Natural killer cell (primary cell): ENCODE measurements around the gene PRKN. TPM values are rescaled to one million over a fixed set of nuclear protein-coding genes. Genes with fewer than 3 reads are reported as not detected.

Experiments
- ATAC-seq, 3 donors: fragments of 150-1000 bp in 2 of 3; fragments of 200-7000 bp in 1 of 3; cut with Tn5 transposase; 1 replicate in 1 of 3; 2 replicates in 2 of 3; pipeline ENCODE4 v1.10.0; 2021; ENCODE audit warnings: mild to moderate bottlenecking in 2 of 3, moderate library complexity in 2 of 3
- DNase-seq, 2 donors: peaks; one replicate each; pipeline versions ENCODE4 v3.0.0 to v3.0.0-alpha.2; 2013 to 2021; ENCODE audit warnings: mixed read lengths in 1 of 2
- H3K27ac ChIP-seq: one replicate; pipeline ENCODE4 v1.5.1; 2013; ENCODE audit warnings: mild to moderate bottlenecking, low read length
- H3K27me3 ChIP-seq: one replicate; pipeline ENCODE4 v1.6.1; 2013; ENCODE audit warnings: low read length; ENCODE audit not compliant: control insufficient read depth, insufficient read depth
- H3K36me3 ChIP-seq: one replicate; pipeline ENCODE4 v1.6.1; 2013; ENCODE audit warnings: low read length; ENCODE audit not compliant: control insufficient read depth, insufficient read depth
- H3K4me1 ChIP-seq: one replicate; pipeline ENCODE4 v1.6.1; 2013; ENCODE audit warnings: low read length; ENCODE audit not compliant: control insufficient read depth, insufficient read depth
- H3K4me3 ChIP-seq: one replicate; pipeline ENCODE4 v1.5.1; 2013; ENCODE audit warnings: low read length
- H3K9me3 ChIP-seq: one replicate; pipeline ENCODE4 v1.6.1; 2013; ENCODE audit warnings: low read length; ENCODE audit not compliant: control insufficient read depth, insufficient read depth
- H3K27ac Mint-ChIP-seq, 2 donors: one replicate each; pipeline ENCODE4 v1.8.0; 2022; ENCODE audit warnings: mild to moderate bottlenecking in 2 of 2, mixed read lengths in 2 of 2, moderate library complexity in 1 of 2
- H3K27me3 Mint-ChIP-seq, 2 donors: one replicate each; pipeline ENCODE4 v1.8.0; 2022; ENCODE audit warnings: low read depth in 2 of 2, mixed read lengths in 2 of 2
- H3K36me3 Mint-ChIP-seq: one replicate; pipeline ENCODE4 v1.8.0; 2022; ENCODE audit warnings: mixed read lengths
- H3K4me1 Mint-ChIP-seq, 2 donors: one replicate each; pipeline ENCODE4 v1.8.0; 2022; ENCODE audit warnings: mixed read lengths in 2 of 2
- H3K4me3 Mint-ChIP-seq: one replicate; pipeline ENCODE4 v1.8.0; 2022; ENCODE audit warnings: mild to moderate bottlenecking, moderate library complexity, mixed read lengths
- H3K9me3 Mint-ChIP-seq, 2 donors: one replicate each; pipeline ENCODE4 v1.8.0; 2022; ENCODE audit warnings: mixed read lengths in 2 of 2
- CTCF ChIP-seq: fragments of 200-600 bp; IDR thresholded peaks from one replicate; pipeline ENCODE4 v1.8.0; 2022; ENCODE audit warnings: antibody characterized with exemption
- WGBS: methylation state at CpG from one replicate; pipeline ENCODE4 v1.1.7; 2013; ENCODE audit warnings: missing lambda C conversion rate; ENCODE audit not compliant: insufficient coverage; 5-methylcytosine and 5-hydroxymethylcytosine counted together
- intact Hi-C: fragments of 100-400 bp; cut with micrococcal nuclease; formaldehyde crosslinking; loops from one replicate; pipeline ENCODE4 v1.14.2; 2022
- total RNA-seq, 4 donors: library from RNA; stranded (reverse); fragments of 120-200 nt in 1 of 4; gene quantifications; one replicate each; pipeline versions ENCODE4 v1.2.3 to v1.2.4, GENCODE V29; 2013 to 2022

Gene PRKN
- total RNA-seq, 3 donors from 2014 or later (not counting 1 experiment from before 2014, with no cell fraction given): 1.4 to 1.9 (median 1.9) TPM

DNA sequence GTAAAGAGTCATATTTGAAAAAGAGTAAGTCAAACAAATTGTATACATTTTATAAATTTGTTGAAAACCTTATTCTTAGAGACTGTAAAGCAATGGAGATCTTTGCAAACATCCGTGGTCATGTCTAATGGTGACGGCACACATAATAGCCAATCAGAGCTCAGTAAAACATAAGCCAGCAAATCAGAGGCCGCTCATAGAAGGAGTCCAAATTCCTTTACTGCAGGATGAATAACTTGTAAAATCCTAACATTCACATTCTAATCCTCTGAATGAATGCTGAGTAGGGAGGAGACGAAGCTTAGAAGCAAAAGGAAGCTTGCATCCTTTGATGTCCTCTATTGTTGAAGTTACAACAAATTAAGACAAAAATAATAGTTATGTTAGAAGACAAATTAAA is 401.7 kb downstream of the PRKN start:
- Histone ChIP-seq H3K9me3 (no peaks in the 10 kb centered on the region), H3K4me1 (no peaks in the 10 kb centered on the region), H3K36me3 (no peaks in the 10 kb centered on the region), H3K4me3 (no peak overlapping the region), H3K27ac (no peak overlapping the region), H3K27me3 (no peaks in the 10 kb centered on the region)
- DNase-seq (no peak), ATAC-seq (no peak)
- TF ChIP-seq CTCF: no peak
- Mint-ChIP-seq H3K27ac (no peak overlapping the region), H3K27me3 (no peaks in the 10 kb centered on the region), H3K4me3 (no peak overlapping the region), H3K9me3 (peaks cover 6 to 17% of the 10 kb centered on the region in 2 donors), H3K36me3 (peaks cover 3% of the 10 kb centered on the region), H3K4me1 (no peaks in the 10 kb centered on the region)
- intact Hi-C loops: no loop called here
- WGBS: 94% methylated on average over 2 of the region's 4 CpGs

DNA sequence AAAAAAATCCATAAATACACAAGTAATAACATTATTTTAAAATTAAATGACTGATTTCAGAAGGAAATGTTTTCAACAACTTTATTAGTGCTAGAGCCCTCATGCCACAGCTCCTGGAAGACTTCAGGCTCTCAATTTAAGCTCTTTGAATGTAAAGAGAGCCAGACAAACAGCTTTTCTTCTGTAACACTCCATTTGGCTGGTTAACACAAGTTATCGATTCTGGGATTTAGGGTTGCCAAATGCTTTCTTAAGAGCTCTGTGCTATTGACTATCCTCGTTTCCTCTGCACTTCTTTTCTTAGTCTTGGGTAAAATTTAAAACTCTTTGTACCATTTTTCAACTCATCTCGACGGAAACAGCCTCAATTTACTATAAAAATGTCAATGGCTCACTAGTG is 402.5 kb downstream of the PRKN start:
- intact Hi-C loops: no loop called here
- no peak for TF ChIP-seq CTCF
- Mint-ChIP-seq H3K27me3 (no peaks in the 10 kb centered on the region), H3K27ac (no peak overlapping the region), H3K9me3 (peaks cover 6 to 19% of the 10 kb centered on the region in 2 donors), H3K4me3 (no peak overlapping the region), H3K36me3 (peaks cover 8% of the 10 kb centered on the region), H3K4me1 (no peaks in the 10 kb centered on the region)
- H3K27ac ChIP-seq: no peak overlapping the region
- H3K36me3 ChIP-seq: no peaks in the 10 kb centered on the region
- H3K27me3 ChIP-seq: no peaks in the 10 kb centered on the region
- no peak overlapping the region for H3K4me3 ChIP-seq
- ATAC-seq (no peak), DNase-seq (no peak)
- no peaks in the 10 kb centered on the region for H3K4me1 ChIP-seq
- no peaks in the 10 kb centered on the region for H3K9me3 ChIP-seq
- 85% methylated on average over 4 of the region's 4 CpGs for WGBS

- DNase-seq: no peak
- intact Hi-C loops: no loop called here
- Histone ChIP-seq H3K36me3 (no peaks in the 10 kb centered on the region), H3K4me3 (no peak overlapping the region), H3K4me1 (no peaks in the 10 kb centered on the region), H3K27ac (no peak overlapping the region), H3K9me3 (peaks cover 5% of the 10 kb centered on the region), H3K27me3 (no peaks in the 10 kb centered on the region)
- Mint-ChIP-seq H3K4me1 (no peaks in the 10 kb centered on the region), H3K27me3 (no peaks in the 10 kb centered on the region), H3K36me3 (no peaks in the 10 kb centered on the region), H3K27ac (no peak overlapping the region), H3K9me3 (peaks cover 8 to 13% of the 10 kb centered on the region in 2 donors), H3K4me3 (no peak overlapping the region)
- WGBS: 94% methylated on average over 2 of the region's 3 CpGs
- ATAC-seq: no peak
- no peak for TF ChIP-seq CTCF
These were observed 412.3 kb downstream of the PRKN start for GRCh38 chr6:162315291-162315690.

DNA sequence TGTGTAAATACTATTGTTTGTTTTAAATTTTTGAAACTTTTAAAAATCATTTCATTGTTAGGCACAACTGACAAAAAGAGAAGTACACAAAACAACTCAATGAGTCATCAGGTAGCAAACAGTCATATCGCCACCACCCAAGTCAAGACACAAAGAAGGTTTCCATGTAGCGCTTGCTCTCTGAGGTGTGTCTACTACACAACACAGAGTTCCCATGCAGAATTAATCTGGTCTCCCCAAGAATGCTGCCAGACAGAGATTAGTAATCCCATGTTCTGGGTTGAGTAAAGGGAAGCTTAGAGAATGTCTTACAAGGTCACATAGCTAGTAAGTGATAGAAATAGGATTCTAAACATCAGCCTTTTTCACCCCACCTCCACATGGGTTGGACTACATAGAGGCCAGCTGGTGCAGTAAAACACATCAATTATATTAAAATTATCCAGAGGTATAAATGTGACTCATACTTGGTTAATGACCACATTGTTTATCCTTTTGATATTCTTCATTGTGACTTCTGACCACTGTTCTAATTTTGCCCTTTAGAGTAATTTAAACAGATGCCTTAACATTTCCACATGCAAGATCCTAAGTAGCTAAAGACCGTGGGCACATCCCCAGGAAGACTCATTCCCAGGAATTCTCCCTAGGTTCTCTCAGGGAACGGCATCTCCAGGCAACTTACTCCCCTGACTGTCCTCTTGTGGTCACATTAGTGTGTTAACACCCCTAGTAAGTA is 413.5 kb downstream of the PRKN start:
- H3K27ac Mint-ChIP-seq: no peak overlapping the region
- no peak for TF ChIP-seq CTCF
- no peak for ATAC-seq
- 85% methylated on average over 3 of the region's 4 CpGs for WGBS
- H3K4me3 ChIP-seq: no peak overlapping the region
- H3K36me3 ChIP-seq: no peaks in the 10 kb centered on the region
- no peaks in the 10 kb centered on the region for H3K27me3 Mint-ChIP-seq
- DNase-seq: no peak
- peaks cover 5% of the 10 kb centered on the region for H3K9me3 ChIP-seq
- H3K4me1 Mint-ChIP-seq: no peaks in the 10 kb centered on the region
- peaks cover 8 to 12% of the 10 kb centered on the region in 2 donors for H3K9me3 Mint-ChIP-seq
- no peak overlapping the region for H3K27ac ChIP-seq
- H3K27me3 ChIP-seq: no peaks in the 10 kb centered on the region
- intact Hi-C loops: no loop called here
- H3K4me1 ChIP-seq: no peaks in the 10 kb centered on the region
- H3K36me3 Mint-ChIP-seq: no peaks in the 10 kb centered on the region
- H3K4me3 Mint-ChIP-seq: no peak overlapping the region
